Neuronal stem cell (in vitro differentiated cells): Measurements from ENCODE around the gene EYA3.

ENCODE experiments used
- DNase-seq: peaks from one replicate; pipeline ENCODE4 v3.0.0-alpha.2; 2013; ENCODE audit warnings: low spot score
- H2AFZ ChIP-seq: one replicate; pipeline ENCODE4 v1.6.1; 2013; ENCODE audit warnings: mild to moderate bottlenecking, low read length, inconsistent platforms
- H2AK5ac ChIP-seq: 2 replicates; pipeline ENCODE4 v1.6.1; 2013; ENCODE audit warnings: low read depth, mild to moderate bottlenecking, inconsistent platforms, low read length, moderate library complexity, mixed read lengths
- H2BK120ac ChIP-seq: 2 replicates; pipeline ENCODE4 v1.6.1; 2013; ENCODE audit warnings: low read depth, mild to moderate bottlenecking, inconsistent platforms, low read length, moderate library complexity, mixed read lengths
- H2BK12ac ChIP-seq: one replicate; pipeline ENCODE4 v1.6.1; 2013; ENCODE audit warnings: low read length, inconsistent platforms
- H2BK15ac ChIP-seq: 2 replicates; pipeline ENCODE4 v1.6.1; 2013; ENCODE audit warnings: mild to moderate bottlenecking, low read length, inconsistent platforms, mixed read lengths
- H2BK5ac ChIP-seq: one replicate; pipeline ENCODE4 v1.6.1; 2013; ENCODE audit warnings: inconsistent platforms, mild to moderate bottlenecking, low read length, moderate library complexity
- H3K14ac ChIP-seq: one replicate; pipeline ENCODE4 v1.6.1; 2013; ENCODE audit warnings: low read length, inconsistent platforms
- H3K18ac ChIP-seq: 2 replicates; pipeline ENCODE4 v1.6.1; 2013; ENCODE audit warnings: low read length, inconsistent platforms
- H3K23ac ChIP-seq: 2 replicates; pipeline ENCODE4 v1.6.1; 2013; ENCODE audit warnings: low read depth, mild to moderate bottlenecking, mixed read lengths, low read length, inconsistent platforms; ENCODE audit not compliant: poor library complexity
- H3K27ac ChIP-seq: replicated peaks from 3 replicates; pipeline ENCODE4 v1.5.1; 2013; ENCODE audit warnings: low read length, inconsistent platforms
- H3K27me3 ChIP-seq, 3 experiments: 2 replicates each; pipeline ENCODE4 v1.6.1; 2013; ENCODE audit warnings: low read length in 3 of 3, mild to moderate bottlenecking in 2 of 3, inconsistent platforms in 1 of 3, low read depth in 1 of 3, mixed read lengths in 1 of 3, moderate library complexity in 1 of 3; ENCODE audit not compliant: control insufficient read depth in 3 of 3, insufficient read depth in 3 of 3
- H3K36me3 ChIP-seq, 2 donors: replicated peaks in 1 of 2; 2 replicates each; pipeline ENCODE4 v1.6.1; 2013; ENCODE audit warnings: low read length in 2 of 2; ENCODE audit not compliant: control insufficient read depth in 2 of 2, insufficient read depth in 2 of 2
- H3K4ac ChIP-seq: 2 replicates; pipeline ENCODE4 v1.6.1; 2013; ENCODE audit warnings: inconsistent platforms, mild to moderate bottlenecking, low read length, moderate library complexity
- H3K4me1 ChIP-seq, 2 donors: 1 replicate in 1 of 2; 2 replicates in 1 of 2; pipeline ENCODE4 v1.6.1; 2013; ENCODE audit warnings: low read length in 2 of 2, low read depth in 1 of 2; ENCODE audit not compliant: control insufficient read depth in 2 of 2, insufficient read depth in 1 of 2
- H3K4me2 ChIP-seq: one replicate; pipeline ENCODE4 v1.6.1; 2013; ENCODE audit warnings: mild to moderate bottlenecking, low read length, inconsistent platforms; ENCODE audit not compliant: insufficient read depth, poor library complexity, severe bottlenecking
- H3K4me3 ChIP-seq, 2 donors: 2 replicates each; pipeline ENCODE4 v1.5.1; 2013; ENCODE audit warnings: low read length in 2 of 2, mild to moderate bottlenecking in 2 of 2, inconsistent platforms in 1 of 2, moderate library complexity in 1 of 2
- H3K79me1 ChIP-seq: one replicate; pipeline ENCODE4 v1.6.1; 2013; ENCODE audit warnings: low read depth, mild to moderate bottlenecking, inconsistent platforms, low read length, moderate library complexity
- H3K9ac ChIP-seq: one replicate; pipeline ENCODE4 v1.6.1; 2013; ENCODE audit warnings: mild to moderate bottlenecking, low read depth, low read length, inconsistent platforms; ENCODE audit not compliant: poor library complexity
- H3K9me3 ChIP-seq, 2 donors: replicated peaks in 1 of 2; 2 replicates each; pipeline versions ENCODE3 to v1.6.1; 2013; ENCODE audit warnings: low read length in 2 of 2, mild to moderate bottlenecking in 2 of 2, inconsistent platforms in 1 of 2, low read depth in 1 of 2, mixed read lengths in 1 of 2, moderate library complexity in 1 of 2; ENCODE audit not compliant: control insufficient read depth in 2 of 2, insufficient read depth in 1 of 2
- H4K8ac ChIP-seq: one replicate; pipeline ENCODE4 v1.6.1; 2013; ENCODE audit warnings: low read depth, mild to moderate bottlenecking, inconsistent platforms, low read length, moderate library complexity
- H4K91ac ChIP-seq: one replicate; pipeline ENCODE4 v1.6.1; 2013; ENCODE audit warnings: low read length, low read depth, mild to moderate bottlenecking, inconsistent platforms; ENCODE audit not compliant: poor library complexity
- WGBS, 2 donors: extraction: QIAGEN DNeasy Blood & Tissue Kit; methylation state at CpG; one replicate each; pipeline ENCODE4 v1.1.7; 2013; ENCODE audit warnings: missing lambda C conversion rate in 2 of 2, mixed read lengths in 1 of 2; ENCODE audit not compliant: insufficient read length in 2 of 2, insufficient replicate concordance in 1 of 2; ENCODE audit errors: extremely low coverage in 2 of 2; 5-methylcytosine and 5-hydroxymethylcytosine counted together

The EYA3 gene

DNA sequence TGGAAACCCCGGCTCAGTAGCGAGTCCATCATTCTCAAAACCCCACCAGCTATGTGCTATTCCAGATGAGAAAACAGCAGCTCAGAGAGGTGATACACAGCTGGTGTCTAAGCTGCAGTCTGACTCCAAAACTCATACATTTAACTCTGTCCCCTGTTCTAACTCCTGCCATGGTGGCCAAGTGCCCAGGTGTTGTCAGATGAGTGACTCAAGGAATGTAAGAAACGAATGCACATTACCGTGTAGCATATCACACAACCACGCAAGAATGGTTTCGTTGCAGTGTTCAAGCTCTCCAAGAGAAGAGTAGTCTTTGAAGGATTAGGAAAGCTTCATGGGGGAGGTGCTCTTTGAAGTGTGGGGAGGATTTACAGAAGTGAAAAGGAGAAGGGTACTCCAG is 133.3 kb downstream of the EYA3 start:
- H2BK120ac ChIP-seq, result no peak overlapping the region
- DNase-seq, result no peak
- H3K4me1 ChIP-seq, result peaks cover 0 to under 1% of the 10 kb centered on the region in 2 donors
- no peaks in the 10 kb centered on the region for H3K9me3 ChIP-seq
- no peak overlapping the region for H3K14ac ChIP-seq
- no peak overlapping the region for H3K4me2 ChIP-seq
- H4K91ac ChIP-seq, result no peak overlapping the region
- no peaks in the 10 kb centered on the region for H3K79me1 ChIP-seq
- H2AK5ac ChIP-seq, result no peak overlapping the region
- H2AFZ ChIP-seq, result no peak overlapping the region
- no peak overlapping the region for H3K23ac ChIP-seq
- H3K4ac ChIP-seq, result no peak overlapping the region
- WGBS, 2 donors, result no CpG with 5 or more reads among the region's 6 CpGs
- no peak overlapping the region for H2BK12ac ChIP-seq
- H2BK15ac ChIP-seq, result no peak overlapping the region
- H3K27me3 ChIP-seq, result peaks cover 0 to 9% (median 0%) of the 10 kb centered on the region in 3 experiments
- H3K18ac ChIP-seq, result no peak overlapping the region
- H3K4me3 ChIP-seq, result no peak overlapping the region
- H3K9ac ChIP-seq, result no peak overlapping the region
- H3K27ac ChIP-seq, result no peak overlapping the region
- H3K36me3 ChIP-seq, result no peaks in the 10 kb centered on the region
- H4K8ac ChIP-seq, result no peak overlapping the region
- H2BK5ac ChIP-seq, result no peak overlapping the region

DNA sequence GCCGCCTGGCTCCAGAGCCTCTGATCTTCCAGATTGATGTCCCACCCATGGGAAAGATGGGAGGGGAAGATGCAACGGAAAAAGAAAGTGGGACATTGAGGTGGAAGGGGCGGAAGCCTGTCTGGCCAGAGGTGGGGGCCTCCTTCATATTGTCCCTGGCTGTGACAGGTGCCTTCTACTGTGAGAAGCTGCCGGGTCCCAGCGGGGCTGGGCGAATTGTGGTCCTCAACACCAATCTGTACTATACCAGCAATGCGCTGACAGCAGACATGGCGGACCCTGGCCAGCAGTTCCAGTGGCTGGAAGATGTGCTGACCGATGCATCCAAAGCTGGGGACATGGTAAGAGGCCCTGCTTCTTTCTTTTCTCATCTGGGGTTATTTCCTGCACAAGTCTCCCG is 134.2 kb downstream of the EYA3 start:
- H3K79me1 ChIP-seq, result no peaks in the 10 kb centered on the region
- no peaks in the 10 kb centered on the region for H3K9me3 ChIP-seq
- no peak overlapping the region for H4K91ac ChIP-seq
- no peak overlapping the region for H3K4ac ChIP-seq
- H2AFZ ChIP-seq, result no peak overlapping the region
- no peak overlapping the region for H3K9ac ChIP-seq
- no peaks in the 10 kb centered on the region for H3K36me3 ChIP-seq
- H3K4me3 ChIP-seq, result no peak overlapping the region
- H3K27me3 ChIP-seq, result peaks cover 0 to 9% (median 0%) of the 10 kb centered on the region in 3 experiments
- no peak overlapping the region for H4K8ac ChIP-seq
- H2BK120ac ChIP-seq, result no peak overlapping the region
- H3K27ac ChIP-seq, result no peak overlapping the region
- no peak overlapping the region for H2BK15ac ChIP-seq
- WGBS, 2 donors, result no CpG with 5 or more reads among the region's 10 CpGs
- no peak overlapping the region for H2BK5ac ChIP-seq
- no peak for DNase-seq
- H3K18ac ChIP-seq, result no peak overlapping the region
- H3K4me2 ChIP-seq, result no peak overlapping the region
- peaks cover 0 to 2% of the 10 kb centered on the region in 2 donors for H3K4me1 ChIP-seq
- H3K14ac ChIP-seq, result no peak overlapping the region
- H3K23ac ChIP-seq, result no peak overlapping the region
- H2AK5ac ChIP-seq, result no peak overlapping the region
- no peak overlapping the region for H2BK12ac ChIP-seq

DNA sequence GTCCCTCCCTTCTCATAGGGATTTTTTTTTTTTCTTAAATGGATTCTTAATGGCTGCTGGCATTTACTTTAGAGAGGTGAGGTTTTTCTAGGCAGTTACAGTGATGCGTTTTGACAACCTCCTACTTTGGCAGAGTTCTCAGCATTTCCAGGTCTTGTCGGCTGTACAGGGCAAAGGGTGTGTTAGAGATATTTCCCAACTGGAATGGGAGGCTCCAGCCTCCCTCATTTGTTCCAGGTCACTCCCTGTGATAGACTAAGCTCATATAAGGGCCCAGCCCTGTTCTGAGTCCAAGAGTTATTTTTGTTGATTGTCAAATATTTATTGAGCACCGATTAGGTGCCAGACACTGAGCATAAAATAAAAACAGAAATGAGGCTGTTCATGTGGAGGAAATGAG is 136.3 kb downstream of the EYA3 start:
- no peaks in the 10 kb centered on the region for H3K36me3 ChIP-seq
- no peak overlapping the region for H4K8ac ChIP-seq
- no peak overlapping the region for H3K23ac ChIP-seq
- H3K4me1 ChIP-seq, result peaks cover 0 to 2% of the 10 kb centered on the region in 2 donors
- H3K4me3 ChIP-seq, result no peak overlapping the region
- H3K4ac ChIP-seq, result no peak overlapping the region
- no peak overlapping the region for H3K14ac ChIP-seq
- no peak for DNase-seq
- no peak overlapping the region for H2BK15ac ChIP-seq
- H3K9me3 ChIP-seq, result no peaks in the 10 kb centered on the region
- no peak overlapping the region for H3K18ac ChIP-seq
- H2AFZ ChIP-seq, result no peak overlapping the region
- no CpG with 5 or more reads among the region's 3 CpGs for WGBS, 2 donors
- H3K9ac ChIP-seq, result no peak overlapping the region
- H3K27ac ChIP-seq, result no peak overlapping the region
- peaks cover 0 to 9% (median 0%) of the 10 kb centered on the region in 3 experiments for H3K27me3 ChIP-seq
- H2BK12ac ChIP-seq, result no peak overlapping the region
- no peak overlapping the region for H4K91ac ChIP-seq
- H2BK5ac ChIP-seq, result no peak overlapping the region
- H2BK120ac ChIP-seq, result no peak overlapping the region
- H3K4me2 ChIP-seq, result no peak overlapping the region
- H3K79me1 ChIP-seq, result no peaks in the 10 kb centered on the region
- H2AK5ac ChIP-seq, result no peak overlapping the region

DNA sequence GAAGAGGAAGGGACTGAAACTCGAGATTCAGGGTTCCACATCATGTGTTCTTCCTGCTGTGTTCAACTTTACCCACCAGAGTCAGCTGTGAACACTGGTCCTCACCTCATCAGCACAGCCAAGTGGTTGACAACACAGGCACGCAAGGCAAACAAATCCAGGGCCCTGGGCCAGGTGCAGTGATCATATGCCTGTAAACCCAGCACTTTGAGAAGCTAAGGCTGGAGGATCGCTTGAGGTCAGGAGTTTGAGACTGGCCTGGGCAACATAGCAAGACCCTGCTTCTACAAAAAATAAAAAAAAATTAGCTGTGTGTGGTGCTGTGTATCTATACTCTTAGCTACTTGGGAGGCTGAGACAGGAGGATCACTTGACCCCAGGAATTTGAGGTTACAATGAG is 137.0 kb downstream of the EYA3 start:
- H3K9ac ChIP-seq, result no peak overlapping the region
- H2BK5ac ChIP-seq, result no peak overlapping the region
- no peak overlapping the region for H3K4me3 ChIP-seq
- H3K27me3 ChIP-seq, result peaks cover 0 to 9% (median 0%) of the 10 kb centered on the region in 3 experiments
- no peak for DNase-seq
- H3K9me3 ChIP-seq, result no peaks in the 10 kb centered on the region
- H2AK5ac ChIP-seq, result no peak overlapping the region
- no peak overlapping the region for H3K27ac ChIP-seq
- H3K79me1 ChIP-seq, result no peaks in the 10 kb centered on the region
- no peak overlapping the region for H4K8ac ChIP-seq
- H3K14ac ChIP-seq, result no peak overlapping the region
- no peak overlapping the region for H3K23ac ChIP-seq
- no peak overlapping the region for H3K4ac ChIP-seq
- no peak overlapping the region for H2BK120ac ChIP-seq
- WGBS, 2 donors, result no CpG with 5 or more reads among the region's 3 CpGs
- H3K36me3 ChIP-seq, result no peaks in the 10 kb centered on the region
- no peak overlapping the region for H2AFZ ChIP-seq
- no peak overlapping the region for H3K4me2 ChIP-seq
- no peak overlapping the region for H2BK15ac ChIP-seq
- no peak overlapping the region for H2BK12ac ChIP-seq
- H4K91ac ChIP-seq, result no peak overlapping the region
- peaks cover 0 to 2% of the 10 kb centered on the region in 2 donors for H3K4me1 ChIP-seq
- H3K18ac ChIP-seq, result no peak overlapping the region
